Measurements from ENCODE around the gene POMGNT1.

The POMGNT1 gene

DNA sequence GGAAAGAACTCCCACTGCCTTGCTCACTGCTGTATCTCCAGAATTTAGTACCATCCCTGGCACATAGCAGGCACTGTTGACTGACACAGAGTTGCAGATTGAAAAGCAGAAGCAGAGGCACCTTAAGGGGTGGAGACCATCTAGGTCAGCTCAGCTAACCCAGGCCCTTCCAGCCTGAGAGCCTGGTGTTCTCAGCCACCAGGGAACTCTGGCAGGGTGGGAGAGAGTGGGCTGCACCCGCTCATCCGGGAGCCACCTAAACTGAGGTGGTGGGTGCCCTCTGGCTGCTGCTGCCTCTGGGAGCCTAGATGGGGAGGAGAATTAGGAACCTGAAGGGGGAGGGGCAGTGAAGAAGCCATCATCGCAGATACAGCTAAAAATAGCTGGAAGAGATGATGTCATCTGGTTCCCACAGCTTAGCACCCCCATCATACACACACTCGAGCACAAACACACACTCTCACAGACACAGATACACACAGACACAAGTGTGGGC lies 24.8 kb downstream of the POMGNT1 start:
- Histone ChIP-seq H2AFZ (peak overlapping the region; percentile 47), H3K27me3 (ENCODE audit: control insufficient read depth, insufficient read depth, low read length) (no peaks in the 10 kb centered on the region), H3K9ac (no peak overlapping the region), H3K4me1 (peaks cover 39% of the 10 kb centered on the region), H3K27ac (peak overlapping the region; percentile 89), H3K79me2 (no peaks in the 10 kb centered on the region), H3K9me3 (ENCODE audit: control insufficient read depth, low read length) (no peaks in the 10 kb centered on the region), H3K4me3 (ENCODE audit: low read depth, low read length) (no peak overlapping the region), H3K36me3 (ENCODE audit: control insufficient read depth, insufficient read depth, low read length) (no peaks in the 10 kb centered on the region), H3K4me2 (ENCODE audit: low read length) (no peak overlapping the region)
- TF ChIP-seq, protein P1, sequence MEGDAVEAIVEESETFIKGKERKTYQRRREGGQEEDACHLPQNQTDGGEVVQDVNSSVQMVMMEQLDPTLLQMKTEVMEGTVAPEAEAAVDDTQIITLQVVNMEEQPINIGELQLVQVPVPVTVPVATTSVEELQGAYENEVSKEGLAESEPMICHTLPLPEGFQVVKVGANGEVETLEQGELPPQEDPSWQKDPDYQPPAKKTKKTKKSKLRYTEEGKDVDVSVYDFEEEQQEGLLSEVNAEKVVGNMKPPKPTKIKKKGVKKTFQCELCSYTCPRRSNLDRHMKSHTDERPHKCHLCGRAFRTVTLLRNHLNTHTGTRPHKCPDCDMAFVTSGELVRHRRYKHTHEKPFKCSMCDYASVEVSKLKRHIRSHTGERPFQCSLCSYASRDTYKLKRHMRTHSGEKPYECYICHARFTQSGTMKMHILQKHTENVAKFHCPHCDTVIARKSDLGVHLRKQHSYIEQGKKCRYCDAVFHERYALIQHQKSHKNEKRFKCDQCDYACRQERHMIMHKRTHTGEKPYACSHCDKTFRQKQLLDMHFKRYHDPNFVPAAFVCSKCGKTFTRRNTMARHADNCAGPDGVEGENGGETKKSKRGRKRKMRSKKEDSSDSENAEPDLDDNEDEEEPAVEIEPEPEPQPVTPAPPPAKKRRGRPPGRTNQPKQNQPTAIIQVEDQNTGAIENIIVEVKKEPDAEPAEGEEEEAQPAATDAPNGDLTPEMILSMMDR (IDR thresholded peaks at IDR 0.05): peak; percentile 13

DNA sequence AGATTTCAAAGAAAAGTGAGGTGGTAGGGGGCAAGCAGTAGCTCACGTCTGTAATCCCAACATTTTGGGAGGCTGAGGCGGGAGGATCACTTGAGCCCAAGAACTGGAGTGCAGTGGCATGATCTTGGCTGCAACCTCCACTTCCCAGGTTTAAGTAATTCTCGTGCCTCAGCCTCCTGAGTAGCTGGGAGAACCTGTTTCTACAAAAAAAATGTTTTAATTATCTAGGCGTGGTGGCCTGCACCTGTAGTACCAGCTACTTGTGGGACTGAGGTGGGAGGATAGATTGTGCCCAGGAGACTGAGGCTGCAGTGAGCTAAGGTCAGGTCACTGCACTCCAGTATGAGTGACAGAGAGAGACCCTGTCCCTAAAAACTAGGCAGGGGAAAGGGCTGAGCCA lies 25.9 kb downstream of the POMGNT1 start:
- TF ChIP-seq, protein P1 (IDR thresholded peaks at IDR 0.05): no peak
- Histone ChIP-seq H3K9me3 (ENCODE audit: control insufficient read depth, low read length) (no peaks in the 10 kb centered on the region), H3K79me2 (no peaks in the 10 kb centered on the region), H3K4me2 (ENCODE audit: low read length) (no peak overlapping the region), H3K36me3 (ENCODE audit: control insufficient read depth, insufficient read depth, low read length) (no peaks in the 10 kb centered on the region), H3K27me3 (ENCODE audit: control insufficient read depth, insufficient read depth, low read length) (no peaks in the 10 kb centered on the region), H2AFZ (peak overlapping the region; percentile 77), H3K4me1 (peaks cover 39% of the 10 kb centered on the region), H3K27ac (peak overlapping the region; percentile 89), H3K9ac (no peak overlapping the region), H3K4me3 (ENCODE audit: low read depth, low read length) (no peak overlapping the region)

DNA sequence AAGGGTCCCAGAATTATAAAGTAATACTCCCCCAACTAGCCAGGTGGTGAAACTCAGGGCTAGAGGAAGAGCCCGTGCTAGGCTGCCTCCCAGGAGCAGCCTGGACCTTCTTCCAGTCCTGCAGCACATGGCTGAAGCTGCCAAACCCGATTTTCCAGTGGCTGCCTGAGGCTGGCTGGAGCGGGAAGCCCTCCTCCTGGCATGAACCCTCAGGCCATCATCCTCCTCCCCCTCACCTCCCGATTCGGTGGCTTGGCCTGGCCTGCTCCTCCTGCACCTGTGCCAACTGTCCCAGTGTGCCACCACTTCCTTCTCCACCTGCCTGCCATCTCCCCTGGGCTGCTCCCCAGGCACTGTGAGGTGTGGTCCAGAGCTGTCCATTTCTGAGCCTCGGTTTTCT lies 26.4 kb downstream of the POMGNT1 start:
- H3K4me2 ChIP-seq (ENCODE audit: low read length): no peak overlapping the region
- peaks cover 39% of the 10 kb centered on the region for H3K4me1 ChIP-seq
- peak overlapping the region; percentile 77 for H2AFZ ChIP-seq
- no peaks in the 10 kb centered on the region for H3K27me3 ChIP-seq (ENCODE audit: control insufficient read depth, insufficient read depth, low read length)
- H3K27ac ChIP-seq: peak overlapping the region; percentile 89
- no peaks in the 10 kb centered on the region for H3K79me2 ChIP-seq
- TF ChIP-seq, protein P1 (IDR thresholded peaks at IDR 0.05): no peak
- no peak overlapping the region for H3K9ac ChIP-seq
- H3K36me3 ChIP-seq (ENCODE audit: control insufficient read depth, insufficient read depth, low read length): no peaks in the 10 kb centered on the region
- H3K9me3 ChIP-seq (ENCODE audit: control insufficient read depth, low read length): no peaks in the 10 kb centered on the region
- no peak overlapping the region for H3K4me3 ChIP-seq (ENCODE audit: low read depth, low read length)

DNA sequence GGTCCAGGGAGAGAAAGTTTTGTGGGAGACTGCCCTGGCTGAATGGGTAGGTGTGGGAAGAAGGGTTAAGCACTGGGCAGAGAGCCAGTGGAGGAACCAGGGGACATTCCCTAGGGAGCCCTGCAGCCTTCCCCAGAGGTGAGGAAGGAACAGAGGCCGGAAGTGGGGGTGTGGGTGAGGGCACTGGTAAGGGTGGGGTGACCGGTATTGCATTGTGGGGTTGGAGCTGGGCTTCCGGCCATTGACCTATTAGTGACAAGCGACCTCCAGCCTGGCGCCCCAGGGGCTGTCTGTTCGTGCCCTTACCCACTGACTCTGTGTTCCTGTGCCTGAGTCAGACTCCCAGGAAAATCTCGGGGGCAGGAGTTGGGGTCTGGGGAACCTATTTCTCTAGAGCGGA lies 26.9 kb downstream of the POMGNT1 start:
- Histone ChIP-seq H3K9me3 (ENCODE audit: control insufficient read depth, low read length) (no peaks in the 10 kb centered on the region), H3K4me3 (ENCODE audit: low read depth, low read length) (no peak overlapping the region), H3K36me3 (ENCODE audit: control insufficient read depth, insufficient read depth, low read length) (no peaks in the 10 kb centered on the region), H3K4me2 (ENCODE audit: low read length) (no peak overlapping the region), H3K79me2 (no peaks in the 10 kb centered on the region), H2AFZ (peak overlapping the region; percentile 77), H3K27ac (peak overlapping the region; percentile 89), H3K9ac (no peak overlapping the region), H3K27me3 (ENCODE audit: control insufficient read depth, insufficient read depth, low read length) (no peaks in the 10 kb centered on the region), H3K4me1 (peaks cover 39% of the 10 kb centered on the region)
- TF ChIP-seq, protein P1 (IDR thresholded peaks at IDR 0.05): no peak

DNA sequence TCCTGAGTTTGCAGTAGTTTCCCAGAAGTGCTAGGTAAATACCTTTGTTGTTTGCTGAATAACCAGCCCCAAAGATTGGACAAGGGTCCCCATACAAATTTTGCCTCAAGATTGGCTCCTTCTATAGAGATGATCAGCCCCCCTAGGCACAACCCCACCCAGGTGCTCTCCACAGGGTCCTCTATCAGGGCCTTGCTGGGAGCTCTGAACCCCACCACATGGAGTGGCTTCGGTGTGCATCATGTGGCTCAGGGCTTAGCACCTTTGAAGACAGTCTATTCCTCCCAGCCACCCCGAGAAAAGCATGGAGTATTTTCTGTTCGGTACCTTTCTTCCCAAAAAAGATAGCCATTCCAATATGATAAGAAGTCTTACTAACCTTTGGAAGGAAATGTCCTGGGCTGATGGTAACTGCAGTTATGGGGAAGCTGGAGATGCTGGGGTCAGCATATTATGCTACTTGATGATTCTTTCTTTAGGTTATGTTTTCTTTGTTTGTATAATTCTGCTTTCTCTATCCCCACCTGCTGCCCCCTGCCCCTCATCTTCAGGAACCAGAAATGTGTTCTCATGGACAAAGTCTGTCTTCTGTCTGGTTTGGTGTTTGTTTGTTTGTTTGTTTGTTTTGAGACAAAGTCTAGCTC lies 28.3 kb downstream of the POMGNT1 start:
- Histone ChIP-seq H3K4me1 (peaks cover 31% of the 10 kb centered on the region), H3K27ac (peak overlapping the region; percentile 89), H3K79me2 (no peaks in the 10 kb centered on the region), H2AFZ (no peak overlapping the region), H3K36me3 (ENCODE audit: control insufficient read depth, insufficient read depth, low read length) (no peaks in the 10 kb centered on the region), H3K27me3 (ENCODE audit: control insufficient read depth, insufficient read depth, low read length) (no peaks in the 10 kb centered on the region), H3K9ac (no peak overlapping the region), H3K4me3 (ENCODE audit: low read depth, low read length) (no peak overlapping the region), H3K4me2 (ENCODE audit: low read length) (no peak overlapping the region), H3K9me3 (ENCODE audit: control insufficient read depth, low read length) (no peaks in the 10 kb centered on the region)
- TF ChIP-seq, protein P1 (IDR thresholded peaks at IDR 0.05): no peak
